GM18519 (cell line): ENCODE data around the gene LYPD5.
"Not testable (repeated sequence)": the region's sequence is repeated elsewhere in the genome, so short reads cannot be mapped to it uniquely, and the experiment has no call there.

ENCODE experiments used
- ATAC-seq: cut with Tn5 transposase; IDR thresholded peaks from one replicate; pipeline ENCODE4 v1.9.1; 2021; ENCODE audit warnings: mild to moderate bottlenecking, moderate library complexity; ENCODE audit not compliant: unreplicated experiment, low FRiP score

The LYPD5 gene

GRCh38 chr19:43779820-43780219 lies 22.4 kb downstream of the LYPD5 start:
- no peak for ATAC-seq

DNA sequence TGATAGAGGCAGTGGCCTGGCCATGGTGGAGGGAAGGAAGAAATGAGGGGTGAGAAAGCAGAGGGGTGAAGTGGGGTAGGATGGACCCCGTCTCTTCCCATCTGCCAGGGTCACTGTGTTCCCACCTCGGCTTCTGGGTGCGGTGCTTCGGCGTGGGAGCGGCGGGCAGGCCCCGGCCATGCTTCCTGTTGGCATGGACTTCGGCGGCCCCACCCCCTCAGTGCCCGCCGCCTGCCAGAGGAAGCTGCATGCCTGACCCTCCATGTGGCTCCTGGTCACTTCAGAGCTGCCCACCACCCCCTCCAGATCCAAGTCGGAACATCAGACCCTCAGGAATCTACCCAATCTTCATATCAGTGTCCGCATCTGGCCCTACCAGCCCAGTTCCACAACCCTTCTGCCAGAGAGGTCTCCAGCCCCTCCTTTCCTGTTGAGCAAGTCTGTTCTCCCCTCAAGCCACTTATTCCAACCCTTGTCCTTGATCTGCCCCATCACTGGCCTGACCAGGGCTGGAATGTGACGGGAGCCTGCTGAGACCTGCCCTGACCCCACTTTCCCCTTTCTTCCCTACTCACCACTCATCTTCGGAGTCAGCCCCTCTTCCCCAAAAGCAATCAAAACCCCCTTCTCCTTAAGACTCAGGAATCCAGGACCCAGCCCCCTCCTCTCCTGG lies 23.0 kb downstream of the LYPD5 start:
- ATAC-seq: no peak

DNA sequence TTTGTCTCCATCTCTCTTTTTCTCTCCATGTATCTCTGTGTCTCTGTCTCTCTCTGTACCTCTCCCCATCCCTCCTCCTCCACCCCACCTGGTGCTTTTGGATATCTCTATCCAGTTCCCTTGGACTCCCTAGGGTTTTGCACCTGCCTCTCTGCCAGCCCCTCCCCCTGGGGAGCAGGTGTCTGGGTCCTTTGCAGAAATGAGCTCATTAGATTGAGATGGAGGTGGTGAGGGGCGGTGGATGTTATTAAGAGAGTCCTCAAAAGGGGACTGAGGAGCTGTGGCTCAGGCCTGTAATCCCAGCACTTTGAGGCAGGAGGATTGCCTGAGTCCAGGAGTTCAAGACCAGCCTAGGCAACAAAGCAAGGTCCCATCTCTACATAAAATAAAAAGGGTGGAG lies 23.6 kb downstream of the LYPD5 start:
- ATAC-seq: no peak

DNA sequence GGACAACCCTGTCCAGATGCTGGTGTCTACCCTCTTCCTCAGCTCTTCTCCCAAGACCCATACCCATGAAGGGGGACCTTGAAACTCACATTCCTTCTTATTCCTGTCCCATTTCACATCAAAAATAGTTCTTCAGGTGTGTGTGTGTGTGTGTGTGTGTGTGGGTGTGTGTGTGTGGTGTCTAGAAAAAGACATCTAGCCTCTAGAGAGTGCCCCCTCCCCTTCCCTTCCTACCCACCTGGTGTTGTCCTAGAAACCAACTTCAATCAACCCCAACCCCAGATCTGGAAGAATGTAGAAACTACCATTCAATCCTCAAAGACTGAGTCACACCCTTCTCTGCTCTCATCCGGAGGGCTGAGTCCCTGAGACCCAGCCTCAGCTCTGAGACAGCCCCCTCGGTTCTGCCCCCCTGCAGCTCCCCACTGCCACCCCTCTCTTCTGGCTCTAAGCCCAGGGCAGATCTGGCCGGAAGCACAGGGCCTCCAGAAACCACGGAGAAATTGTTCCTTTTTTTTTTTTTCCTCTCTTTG lies 25.0 kb downstream of the LYPD5 start:
- no peak for ATAC-seq

DNA sequence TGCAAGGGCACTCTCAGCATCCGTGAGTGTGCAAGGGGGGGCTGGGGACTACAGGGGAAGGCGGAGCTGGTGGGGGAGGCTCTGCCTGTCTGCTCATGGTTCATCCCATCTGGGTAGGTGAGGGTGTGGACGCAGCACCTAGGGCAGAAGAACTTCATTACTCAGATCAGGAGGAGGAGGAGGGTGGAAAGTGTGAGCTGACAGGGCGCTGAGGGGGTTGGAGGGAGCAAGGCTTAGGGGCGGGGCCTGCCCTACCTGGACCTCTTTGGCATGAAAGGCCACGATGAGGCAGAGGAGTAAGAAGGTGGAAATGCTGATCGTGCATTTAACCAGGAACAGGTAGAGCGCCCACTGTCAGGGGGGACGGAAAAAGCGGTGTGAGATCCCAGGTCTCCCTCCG lies 26.0 kb downstream of the LYPD5 start:
- ATAC-seq: no peak

GRCh38 chr19:43775299-43775890 lies 26.9 kb downstream of the LYPD5 start:
- ATAC-seq: no peak

DNA sequence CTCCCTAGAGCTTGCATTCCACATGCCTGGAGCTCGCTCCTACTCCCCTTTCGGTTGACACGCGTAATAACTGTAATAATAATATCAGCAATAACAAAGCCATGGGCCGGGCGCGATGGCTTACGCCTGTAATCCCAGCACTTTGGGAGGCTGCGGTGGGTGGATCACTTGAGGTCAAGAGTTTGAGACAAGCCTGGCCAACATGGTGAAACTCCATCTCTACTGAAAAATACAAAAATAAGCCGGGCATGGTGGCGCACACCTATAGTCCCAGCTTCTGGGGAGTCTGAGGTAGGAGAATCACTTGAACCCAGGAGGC lies 27.3 kb downstream of the LYPD5 start:
- not testable (repeated sequence) for ATAC-seq

DNA sequence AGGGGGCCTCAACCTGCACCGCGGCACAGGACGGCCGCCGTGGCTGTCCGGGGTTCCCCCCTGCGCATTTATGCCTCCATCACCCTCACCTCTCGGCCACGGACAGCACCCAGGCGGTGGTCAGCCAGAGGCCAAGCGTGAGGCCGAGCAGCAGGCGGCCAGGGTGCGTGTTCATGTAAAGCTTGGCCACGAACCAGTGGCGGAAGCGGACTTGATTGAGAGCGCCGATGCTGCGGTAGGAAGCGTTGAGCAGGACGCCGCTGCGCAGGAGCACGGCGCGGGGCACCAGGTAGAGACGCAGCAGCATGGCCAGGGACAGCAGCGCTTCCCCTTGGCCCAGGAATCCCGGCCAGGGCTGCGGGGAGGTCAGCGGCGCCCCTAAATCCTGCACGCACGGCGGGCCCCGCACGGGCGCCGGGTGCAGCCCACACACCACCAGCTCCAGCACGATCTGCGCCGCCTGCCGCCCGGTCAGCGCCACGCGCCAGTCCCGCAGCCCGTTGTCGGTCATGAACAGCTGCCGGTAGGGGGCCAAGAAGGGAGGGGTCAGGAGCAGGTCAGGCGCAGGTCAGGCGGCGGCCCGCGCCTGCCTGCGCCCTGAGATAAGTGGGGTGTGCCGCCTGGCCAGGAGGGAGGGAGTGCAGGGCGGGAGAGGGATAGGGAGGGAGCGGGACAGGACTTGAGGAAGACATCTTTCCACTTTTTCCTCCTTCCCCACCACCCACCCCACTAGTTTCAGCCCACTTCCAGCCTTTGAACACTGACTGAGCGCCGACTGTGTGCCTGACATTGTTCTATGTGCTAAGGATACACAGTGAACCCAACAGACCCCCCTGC lies 27.9 kb downstream of the LYPD5 start:
- ATAC-seq: no peak

DNA sequence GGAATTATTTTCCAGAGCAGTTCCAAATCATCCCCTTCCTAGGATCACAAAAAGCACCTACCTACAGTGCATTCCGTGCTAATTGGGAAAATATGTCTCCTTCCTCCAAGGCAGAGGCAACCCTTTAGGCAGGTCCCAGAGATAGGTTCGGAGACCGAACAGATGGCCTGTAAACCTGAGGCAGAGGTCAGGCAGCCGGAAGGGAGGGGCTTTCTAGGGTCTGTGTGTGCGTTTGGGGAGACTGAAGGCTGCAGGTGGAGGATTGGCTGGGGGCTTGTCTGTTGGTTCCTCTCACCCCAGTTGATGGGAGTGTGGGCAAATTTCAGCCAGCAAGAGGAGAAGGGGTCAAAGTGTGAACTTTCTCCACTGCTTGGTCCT lies 28.5 kb downstream of the LYPD5 start:
- ATAC-seq: no peak

DNA sequence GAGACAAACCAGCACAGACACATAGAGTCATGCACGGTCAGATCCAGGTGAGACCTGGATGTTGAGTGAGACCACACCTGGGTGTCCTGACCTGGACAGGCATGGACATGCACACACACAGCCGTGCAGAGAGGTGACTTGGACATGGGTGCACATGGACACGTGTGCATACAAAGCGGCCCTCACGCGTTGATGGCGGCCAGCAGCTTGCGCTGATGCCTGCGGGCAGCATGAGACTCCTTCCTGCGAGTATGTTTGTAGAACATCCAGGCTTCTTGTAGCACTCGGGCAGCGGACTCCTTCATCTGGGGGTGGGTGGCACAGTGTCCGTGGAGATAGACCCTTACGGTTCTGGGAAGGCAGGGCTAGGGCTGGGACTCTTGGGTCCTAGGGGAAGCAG lies 33.0 kb downstream of the LYPD5 start:
- no peak for ATAC-seq

GRCh38 chr19:43768273-43769050 lies 33.8 kb downstream of the LYPD5 start:
- no peak for ATAC-seq

- ATAC-seq: no peak
Observed at GRCh38 chr19:43767818-43768217, 34.4 kb downstream of the LYPD5 start.

DNA sequence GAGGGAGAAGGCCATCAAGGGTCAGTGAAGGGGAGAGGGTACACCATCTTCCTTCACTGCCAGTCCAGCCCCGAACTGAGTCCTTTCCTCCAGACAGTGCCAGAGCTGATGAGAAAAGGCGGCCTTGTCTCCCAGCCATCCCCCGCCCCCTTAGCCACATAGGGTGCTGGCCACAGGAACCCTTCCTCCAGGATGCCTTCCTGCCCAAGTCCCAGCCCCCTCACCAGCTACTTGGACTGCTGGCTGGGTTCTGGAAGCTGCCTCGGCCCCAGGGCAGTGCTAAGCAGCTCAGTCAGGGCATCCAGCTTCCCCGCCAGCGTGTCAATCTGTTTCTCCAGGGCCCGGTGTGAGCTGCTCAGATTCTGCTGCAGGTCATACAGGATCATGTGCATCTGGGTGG lies 34.9 kb downstream of the LYPD5 start:
- ATAC-seq: no peak

- no peak for ATAC-seq
Observed at GRCh38 chr19:43766755-43767043, 35.5 kb downstream of the LYPD5 start.

DNA sequence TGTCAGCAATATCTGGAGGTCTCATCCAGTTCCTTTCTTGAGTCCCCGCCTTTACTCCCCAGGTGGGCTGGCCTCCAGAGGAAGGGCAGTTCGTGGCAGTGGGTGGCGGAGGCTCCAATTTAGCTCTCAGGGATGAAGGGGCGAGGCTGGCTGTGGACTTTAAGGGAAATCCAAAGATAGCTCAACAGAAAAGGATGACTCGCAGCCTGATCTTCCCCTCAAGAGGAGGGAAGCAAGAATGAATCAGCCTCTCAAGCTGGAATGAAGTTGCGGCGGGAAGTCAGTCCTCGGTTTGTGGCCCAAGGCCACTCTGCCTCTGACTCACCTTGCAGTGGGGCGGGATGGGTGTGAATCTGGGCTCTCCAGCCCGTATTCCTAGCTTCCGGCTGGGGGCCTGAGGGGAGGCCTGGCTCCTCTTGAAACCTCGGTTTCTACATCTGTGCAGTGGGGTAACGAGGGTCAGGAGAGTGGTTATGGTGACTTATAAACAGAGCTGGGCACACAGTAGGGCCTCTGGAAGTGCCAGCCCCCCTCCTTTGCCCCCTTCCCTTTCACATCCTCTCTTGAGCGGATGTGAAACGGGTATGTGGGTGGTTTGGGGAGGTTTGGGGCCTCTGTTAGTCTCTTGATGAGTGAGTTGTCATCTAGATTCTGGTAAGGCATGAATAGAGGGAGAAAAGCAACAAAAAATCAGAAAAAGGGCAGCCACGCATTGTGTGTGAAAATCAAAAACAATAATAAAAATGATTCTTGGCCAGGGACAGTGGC lies 37.0 kb downstream of the LYPD5 start:
- ATAC-seq: peak; percentile 52

- not testable (repeated sequence) for ATAC-seq
Observed at GRCh38 chr19:43764684-43765083, 37.6 kb downstream of the LYPD5 start.

DNA sequence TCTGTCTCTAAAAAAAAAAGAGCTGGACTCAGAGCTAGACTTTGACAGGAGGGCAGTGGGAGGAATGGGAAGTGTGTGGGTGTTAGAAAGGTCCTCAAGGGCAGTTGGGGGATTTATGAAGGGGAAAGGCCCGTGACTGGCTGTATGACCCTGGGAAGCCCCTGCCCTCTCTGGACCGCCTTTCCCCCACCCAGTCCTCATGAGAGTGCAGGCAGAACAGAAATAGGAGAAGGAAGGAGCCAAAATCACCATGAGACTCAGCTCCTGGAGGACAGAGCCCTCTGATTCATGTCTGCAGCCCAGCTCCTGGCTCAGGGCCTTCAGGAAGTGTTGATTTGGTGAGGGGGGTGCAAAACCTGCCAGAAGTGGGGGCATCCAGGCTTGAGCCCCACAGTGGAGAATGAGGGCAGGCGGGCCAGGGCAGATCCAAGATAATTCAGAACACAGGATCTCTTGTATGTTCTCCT lies 38.7 kb downstream of the LYPD5 start:
- no peak for ATAC-seq

GRCh38 chr19:43762814-43763213 lies 39.4 kb downstream of the LYPD5 start:
- no peak for ATAC-seq

GRCh38 chr19:43760941-43761340 lies 41.3 kb downstream of the LYPD5 start:
- no peak for ATAC-seq

GRCh38 chr19:43759515-43759914 lies 42.7 kb downstream of the LYPD5 start:
- no peak for ATAC-seq
